Endodermal cell (in vitro differentiated cells): Measurements from ENCODE around the gene C1QTNF1. TPM values are rescaled to one million over a fixed set of nuclear protein-coding genes. Genes with fewer than 3 reads are reported as not detected.

Experiments used
- DNase-seq: peaks from one replicate; pipeline ENCODE4 v3.0.0-alpha.2; 2017
- H3K27ac ChIP-seq: 2 replicates; pipeline ENCODE4 v1.5.1; 2013; ENCODE audit warnings: mild to moderate bottlenecking, low read depth, low read length, moderate library complexity
- H3K27me3 ChIP-seq: 2 replicates; pipeline ENCODE4 v1.6.1; 2013; ENCODE audit warnings: mild to moderate bottlenecking, low read length, moderate library complexity; ENCODE audit not compliant: insufficient read depth, control insufficient read depth, poor library complexity, severe bottlenecking
- H3K36me3 ChIP-seq: 2 replicates; pipeline ENCODE4 v1.7.0; 2013; ENCODE audit warnings: mild to moderate bottlenecking, low read length, moderate library complexity; ENCODE audit not compliant: control insufficient read depth, insufficient read depth
- H3K4me1 ChIP-seq: one replicate; pipeline ENCODE4 v1.7.0; 2013; ENCODE audit warnings: low read length; ENCODE audit not compliant: control insufficient read depth, insufficient read depth
- H3K4me3 ChIP-seq: 2 replicates; pipeline ENCODE4 v1.5.1; 2013; ENCODE audit warnings: mild to moderate bottlenecking, low read length, moderate library complexity
- H3K9ac ChIP-seq: 2 replicates; pipeline ENCODE4 v1.6.1; 2013; ENCODE audit warnings: mild to moderate bottlenecking, low read length, moderate library complexity; ENCODE audit not compliant: poor library complexity, severe bottlenecking; ENCODE audit errors: extremely low read depth
- H3K9me3 ChIP-seq: 2 replicates; pipeline ENCODE4 v1.6.1; 2013; ENCODE audit warnings: mild to moderate bottlenecking, low read length, moderate library complexity; ENCODE audit not compliant: control insufficient read depth
- H3K27ac Mint-ChIP-seq: 2 replicates; pipeline ENCODE4 v1.8.0; 2020; ENCODE audit warnings: mixed read lengths
- H3K27me3 Mint-ChIP-seq: 2 replicates; pipeline ENCODE4 v1.8.0; 2021; ENCODE audit warnings: mild to moderate bottlenecking, mixed read lengths; ENCODE audit not compliant: insufficient read depth
- H3K36me3 Mint-ChIP-seq: 2 replicates; pipeline ENCODE4 v1.8.0; 2020; ENCODE audit warnings: low read depth, mixed read lengths
- H3K4me1 Mint-ChIP-seq: 2 replicates; pipeline ENCODE4 v1.8.0; 2020; ENCODE audit warnings: mixed read lengths
- H3K4me3 Mint-ChIP-seq: 2 replicates; pipeline ENCODE4 v1.8.0; 2020; ENCODE audit warnings: mild to moderate bottlenecking, moderate library complexity, mixed read lengths
- H3K9me3 Mint-ChIP-seq: 2 replicates; pipeline ENCODE4 v1.8.0; 2020; ENCODE audit warnings: mild to moderate bottlenecking, mixed read lengths
- WGBS, 2 experiments: methylation state at CpG; one replicate each; pipeline versions ENCODE4 v1.1.5 to v1.1.7; 2013; ENCODE audit warnings: missing lambda C conversion rate in 2 of 2, mixed read lengths in 1 of 2; ENCODE audit not compliant: insufficient coverage in 1 of 2, insufficient read length in 1 of 2; 5-methylcytosine and 5-hydroxymethylcytosine counted together
- total RNA-seq, 2 donors: library from RNA; stranded (reverse); fragmentation: NEBNext Ultra II Directional in 1 of 2; extraction: Animal tissue kit (Norgen Biotek cat#: 25700) in 1 of 2; gene quantifications; 2 replicates in 1 of 2; 3 replicates in 1 of 2; pipeline ENCODE4 v1.2.1, GENCODE V29; 2021
- TF ChIP-seq, protein P1 (sequence below): fragments of 200-600 bp; sonication (generic); conservative IDR thresholded peaks from 2 replicates; pipeline ENCODE4 v1.5.0; 2021; ENCODE audit warnings: antibody characterized with exemption, mild to moderate bottlenecking

Gene C1QTNF1
- total RNA-seq, 2 donors from 2014 or later = 16.0 to 16.5 TPM

DNA sequence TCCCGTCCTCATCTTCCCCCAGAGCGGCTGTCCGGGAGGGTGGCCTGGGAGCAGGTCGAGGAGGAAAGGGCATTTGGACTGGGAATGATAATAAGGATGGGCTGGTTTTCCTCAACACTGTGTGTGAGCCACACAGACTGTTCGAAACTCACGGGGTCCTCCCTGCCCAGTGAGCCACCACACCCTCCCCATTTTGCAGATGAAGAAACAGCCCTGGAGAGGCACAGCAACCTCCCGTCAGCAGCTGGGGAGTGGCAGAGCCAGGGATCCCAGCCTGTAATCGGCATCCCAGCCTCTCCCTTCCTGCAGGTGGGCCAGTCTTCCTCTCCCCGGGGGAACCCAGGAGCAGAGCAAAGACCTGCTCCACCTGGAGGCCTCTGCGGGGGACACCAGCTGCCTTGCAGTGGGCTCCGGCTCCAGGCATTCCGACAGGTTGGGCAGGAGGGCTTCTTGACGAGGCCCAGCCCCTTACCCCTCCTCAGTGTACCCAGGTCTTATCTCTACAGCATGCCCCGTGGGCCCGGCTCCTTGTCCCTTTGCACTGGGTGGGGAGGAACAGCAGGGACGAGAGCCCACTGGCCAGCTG lies 74.4 kb downstream of the C1QTNF1 start:
- Mint-ChIP-seq H3K27ac (no peak overlapping the region), H3K4me3 (no peak overlapping the region), H3K4me1 (peaks cover 4% of the 10 kb centered on the region), H3K27me3 (no peaks in the 10 kb centered on the region), H3K36me3 (no peaks in the 10 kb centered on the region), H3K9me3 (no peaks in the 10 kb centered on the region)
- peak; percentile 80 for DNase-seq
- Histone ChIP-seq H3K36me3 (no peaks in the 10 kb centered on the region), H3K4me3 (no peak overlapping the region), H3K27me3 (no peaks in the 10 kb centered on the region), H3K27ac (no peak overlapping the region), H3K9me3 (no peaks in the 10 kb centered on the region), H3K4me1 (no peaks in the 10 kb centered on the region), H3K9ac (no peak overlapping the region)
- 91 to 100% methylated on average over 1 to 12 of the region's 16 CpGs for WGBS, 2 experiments
- TF ChIP-seq, protein P1, sequence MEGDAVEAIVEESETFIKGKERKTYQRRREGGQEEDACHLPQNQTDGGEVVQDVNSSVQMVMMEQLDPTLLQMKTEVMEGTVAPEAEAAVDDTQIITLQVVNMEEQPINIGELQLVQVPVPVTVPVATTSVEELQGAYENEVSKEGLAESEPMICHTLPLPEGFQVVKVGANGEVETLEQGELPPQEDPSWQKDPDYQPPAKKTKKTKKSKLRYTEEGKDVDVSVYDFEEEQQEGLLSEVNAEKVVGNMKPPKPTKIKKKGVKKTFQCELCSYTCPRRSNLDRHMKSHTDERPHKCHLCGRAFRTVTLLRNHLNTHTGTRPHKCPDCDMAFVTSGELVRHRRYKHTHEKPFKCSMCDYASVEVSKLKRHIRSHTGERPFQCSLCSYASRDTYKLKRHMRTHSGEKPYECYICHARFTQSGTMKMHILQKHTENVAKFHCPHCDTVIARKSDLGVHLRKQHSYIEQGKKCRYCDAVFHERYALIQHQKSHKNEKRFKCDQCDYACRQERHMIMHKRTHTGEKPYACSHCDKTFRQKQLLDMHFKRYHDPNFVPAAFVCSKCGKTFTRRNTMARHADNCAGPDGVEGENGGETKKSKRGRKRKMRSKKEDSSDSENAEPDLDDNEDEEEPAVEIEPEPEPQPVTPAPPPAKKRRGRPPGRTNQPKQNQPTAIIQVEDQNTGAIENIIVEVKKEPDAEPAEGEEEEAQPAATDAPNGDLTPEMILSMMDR = peak; percentile 45

Other genes with a start within 250 kb of the C1QTNF1 start
- 10 to 100 TPM; 23.1 to 27.4 TPM for gene CYTH1, start 241.9 kb upstream of the C1QTNF1 start, total RNA-seq
- gene USP36, start 183.4 kb upstream of the C1QTNF1 start, total RNA-seq = 10 to 100 TPM; 57.1 to 62.5 TPM
- 1 to 10 TPM in 1 of 2 donors, under 1 TPM in 1; 0.97 to 2.2 TPM for gene CEP295NL, start 121.0 kb upstream of the C1QTNF1 start, total RNA-seq
- gene TIMP2, start 98.8 kb upstream of the C1QTNF1 start, total RNA-seq = 10 to 100 TPM; 36.9 to 42.7 TPM
- gene LGALS3BP, start 44.2 kb upstream of the C1QTNF1 start, total RNA-seq = 10 to 100 TPM; 23.3 to 71.4 TPM
- 10 to 100 TPM; 57.5 to 61.8 TPM for gene CANT1, start 14.4 kb upstream of the C1QTNF1 start, total RNA-seq
- gene ENGASE, start 50.7 kb downstream of the C1QTNF1 start, total RNA-seq = 10 to 100 TPM; 40.8 to 42.0 TPM